Epithelial cell of proximal tubule (primary cell): ENCODE results near the gene NADK2. TPM values are rescaled to one million over a fixed set of nuclear protein-coding genes. Genes with fewer than 3 reads are reported as not detected.

Experiments
- DNase-seq: peaks from one replicate; pipeline ENCODE4 v3.0.0-alpha.2; 2011; ENCODE audit warnings: low read depth
- H3K4me3 ChIP-seq: 2 replicates; pipeline ENCODE4 v1.5.1; 2011; ENCODE audit warnings: low read depth, mild to moderate bottlenecking, low read length
- CTCF ChIP-seq: conservative IDR thresholded peaks from 2 replicates; pipeline ENCODE4 v1.5.1; 2012; ENCODE audit warnings: low read depth, mild to moderate bottlenecking, low read length
- total RNA-seq: library from RNA; depleted of rRNA; stranded (reverse); fragments of >200 nt; gene quantifications from 2 replicates; pipeline ENCODE4 v1.2.3, GENCODE V29; 2015

NADK2 gene
- total RNA-seq, 1 donor from 2014 or later: 27.1 TPM

DNA sequence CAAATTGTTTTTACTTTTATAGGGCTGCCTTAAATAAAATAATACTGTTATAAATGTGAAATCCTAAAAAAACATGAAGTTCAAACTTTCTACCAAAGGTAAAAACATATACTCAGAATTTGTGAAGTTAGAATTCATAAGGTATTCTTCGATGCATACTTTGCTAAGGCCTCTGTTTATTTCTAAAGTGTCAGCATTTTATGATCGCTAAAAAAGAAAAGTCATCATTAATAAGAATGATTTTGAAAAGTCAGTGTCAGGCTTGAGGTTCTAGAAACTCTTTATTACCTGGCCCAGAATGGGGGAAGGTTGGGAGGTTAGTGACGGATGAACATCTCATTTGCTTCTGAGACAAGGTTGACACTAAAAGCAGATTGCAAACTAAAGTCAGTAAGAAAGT lies 26.2 kb upstream of the NADK2 start:
- TF ChIP-seq CTCF: no peak
- no peak for DNase-seq
- H3K4me3 ChIP-seq: no peak overlapping the region

DNA sequence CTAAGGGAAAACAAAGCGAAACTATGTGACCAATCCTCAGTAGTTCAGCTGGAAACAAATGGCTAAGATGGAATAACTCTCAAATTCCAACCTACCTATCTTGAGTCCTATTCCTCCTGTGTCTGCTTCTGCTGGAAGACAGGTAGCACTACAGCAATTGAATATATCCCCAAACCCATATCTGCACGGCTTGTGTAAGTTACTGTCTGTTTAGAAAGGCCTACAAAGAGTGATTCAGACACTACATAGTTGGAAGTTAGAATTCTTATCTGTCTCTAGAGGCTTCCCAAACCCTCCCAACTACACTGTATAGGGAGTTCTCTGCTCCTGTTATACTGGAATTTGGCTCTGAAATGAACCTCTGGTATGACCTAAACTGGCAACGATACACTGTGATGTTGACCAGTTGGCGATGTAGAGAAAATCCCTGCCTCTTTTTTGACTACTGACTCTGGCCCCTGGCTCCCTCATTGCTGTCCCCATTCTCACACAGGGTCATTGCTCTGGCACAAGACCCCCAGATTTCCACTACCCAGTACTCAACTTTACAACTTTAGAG lies 22.6 kb upstream of the NADK2 start:
- TF ChIP-seq CTCF: no peak
- no peak for DNase-seq
- no peak overlapping the region for H3K4me3 ChIP-seq

DNA sequence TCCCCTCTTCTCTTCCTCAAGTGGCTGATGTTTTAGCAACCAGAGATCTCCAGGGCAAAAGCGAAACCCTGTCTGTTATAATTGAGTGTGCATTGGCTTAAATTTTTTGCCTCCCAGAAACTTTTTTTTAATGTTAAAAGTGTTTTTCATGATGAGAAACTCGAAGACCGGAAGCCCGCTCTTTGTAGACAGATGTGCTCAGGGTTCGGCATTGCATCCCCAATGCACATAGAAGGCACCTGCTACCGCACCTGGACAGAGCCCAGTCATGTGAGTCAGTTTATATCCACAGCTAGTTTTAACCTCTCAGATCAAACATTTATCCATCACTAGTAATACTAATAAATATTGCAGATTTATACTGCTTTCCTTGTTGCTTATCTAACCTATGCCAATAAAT lies 19.5 kb upstream of the NADK2 start:
- DNase-seq: no peak
- TF ChIP-seq CTCF: no peak
- no peak overlapping the region for H3K4me3 ChIP-seq

- no peak for TF ChIP-seq CTCF
These were observed 11.8 kb upstream of the NADK2 start for GRCh38 chr5:36253575-36253974.

DNA sequence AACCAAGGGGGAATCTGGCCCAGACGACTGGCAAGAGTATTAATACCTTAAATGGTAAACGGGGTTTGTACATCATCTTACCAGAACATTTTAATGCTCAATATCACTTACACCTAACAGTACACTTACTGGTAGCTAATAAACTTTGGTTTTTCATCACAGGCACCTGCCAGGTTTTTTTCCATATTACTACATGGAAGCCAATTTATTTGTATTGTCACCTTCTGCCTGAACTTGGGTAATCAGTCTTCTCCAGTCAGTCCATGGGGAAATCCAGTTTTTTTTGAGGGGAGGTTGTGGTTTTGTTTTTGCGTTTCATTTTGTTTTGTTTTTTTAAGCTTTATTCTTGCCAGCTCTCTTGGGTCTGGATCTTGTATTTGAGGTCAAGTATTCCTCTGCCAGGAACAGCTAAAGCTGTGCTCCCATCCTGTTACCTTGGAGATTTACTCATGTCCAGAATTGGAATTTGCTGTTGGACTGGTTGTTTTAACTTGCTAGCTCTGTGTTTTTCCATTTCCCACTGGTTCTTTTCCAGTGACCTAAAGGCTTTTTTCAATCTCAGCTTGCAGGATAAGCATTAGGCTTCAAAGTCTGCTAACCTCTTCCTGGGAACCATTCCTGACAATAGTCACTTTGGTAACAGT lies 11.1 kb upstream of the NADK2 start:
- no peak for TF ChIP-seq CTCF
- H3K4me3 ChIP-seq: no peak overlapping the region
- no peak for DNase-seq

More at GRCh38 chr5:36253575-36253974, 11.8 kb upstream of the NADK2 start:
- no peak overlapping the region for H3K4me3 ChIP-seq
- DNase-seq: no peak

DNA sequence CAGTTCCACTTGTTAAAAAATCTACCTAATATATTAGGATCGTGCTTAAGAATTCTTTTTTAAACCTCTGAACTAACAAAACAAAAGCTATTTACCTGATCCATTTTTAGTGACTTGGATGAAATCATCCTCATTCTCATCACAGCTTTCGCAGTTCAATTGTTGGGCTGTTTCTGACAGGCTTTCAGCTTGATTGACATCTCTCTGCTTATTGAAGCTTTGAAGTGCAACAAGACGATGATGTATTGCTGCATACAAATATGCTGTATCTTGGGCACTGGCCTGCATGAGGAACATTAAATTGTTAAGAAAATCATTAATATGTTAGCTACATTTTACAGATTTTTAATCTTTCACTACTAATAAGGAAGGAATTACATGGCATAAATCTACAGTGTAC lies 9.5 kb upstream of the NADK2 start:
- TF ChIP-seq CTCF: no peak
- no peak for DNase-seq
- no peak overlapping the region for H3K4me3 ChIP-seq

GRCh38 chr5:36250427-36250826 lies 8.7 kb upstream of the NADK2 start:
- TF ChIP-seq CTCF: no peak
- no peak for DNase-seq
- H3K4me3 ChIP-seq: no peak overlapping the region
